ENCODE measurements around the gene OR52K2.

DNA sequence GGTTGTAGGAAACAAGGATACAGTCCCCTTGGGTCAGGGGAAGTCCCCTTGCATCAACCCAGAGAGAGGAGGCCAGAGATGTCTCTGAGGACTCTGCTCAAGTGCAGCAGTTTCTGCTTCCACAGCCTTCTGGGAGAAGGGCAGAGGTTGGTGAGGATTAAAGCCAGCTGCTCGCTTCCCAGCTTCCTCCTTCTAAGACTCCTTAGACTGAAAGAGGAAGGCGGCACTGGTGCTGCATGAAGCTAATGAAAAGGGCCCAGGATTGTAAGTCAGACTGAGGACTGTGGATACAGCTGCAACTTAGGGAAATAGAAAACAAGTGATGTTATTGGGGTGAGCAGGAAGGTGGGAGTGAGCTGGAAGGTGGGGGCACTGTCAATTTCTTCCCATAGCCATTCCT lies 33.4 kb downstream of the OR52K2 start, which contains the start of gene OR52K1:
- TF ChIP-seq POLR2AphosphoS5 (IDR thresholded peaks at IDR 0.05; ENCODE audit: borderline replicate concordance, low read depth, low read length): no peak
- TF ChIP-seq EZH2 (IDR thresholded peaks at IDR 0.05): no peak

Data from SK-N-MC (cell line).